NCI-H524 (cell line): Measurements from ENCODE around the gene OLFML2A.

Experiments
- DNase-seq, 2 experiments: peaks; one replicate each; lab custom pipeline; 2025; lab: John Stamatoyannopoulos, UW

The OLFML2A gene

DNA sequence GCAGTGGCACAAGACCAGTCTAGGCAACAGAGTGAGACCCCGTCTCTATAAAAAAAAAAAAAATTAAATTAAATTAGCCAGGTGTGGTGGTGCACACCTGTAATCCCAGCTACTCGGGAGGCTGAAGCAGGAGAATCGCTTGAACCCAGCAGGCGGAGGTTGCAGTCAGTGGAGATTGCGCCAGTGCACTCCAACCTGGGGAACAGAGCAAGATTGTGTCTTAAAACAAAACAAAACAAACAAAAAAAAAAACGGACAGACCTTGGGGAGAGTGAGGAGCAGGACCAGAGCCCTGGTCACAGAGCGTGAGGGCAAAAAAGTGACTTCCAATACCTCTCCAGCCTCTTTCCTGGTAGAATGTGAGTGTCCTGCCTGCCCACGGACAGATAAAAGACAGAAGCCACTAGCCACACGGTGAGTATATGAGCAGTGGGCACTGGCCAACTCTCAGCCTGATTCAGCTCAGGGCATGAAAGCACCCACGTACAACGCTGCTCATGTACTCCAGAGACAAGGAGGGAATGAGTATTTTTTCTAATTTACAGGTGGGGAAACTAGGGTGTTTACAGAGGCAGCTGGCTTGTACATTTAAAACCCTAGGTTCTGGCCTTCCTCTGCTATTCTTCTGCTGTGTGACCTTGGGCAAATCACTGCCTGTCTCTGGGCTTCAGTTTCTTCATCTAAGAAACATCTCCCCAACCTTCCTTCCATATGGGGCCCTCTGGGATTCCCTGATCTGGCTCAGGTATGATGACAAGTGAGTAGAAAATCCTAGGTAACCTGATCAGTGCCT lies 1.8 kb downstream of the OLFML2A start:
- no peak for DNase-seq

DNA sequence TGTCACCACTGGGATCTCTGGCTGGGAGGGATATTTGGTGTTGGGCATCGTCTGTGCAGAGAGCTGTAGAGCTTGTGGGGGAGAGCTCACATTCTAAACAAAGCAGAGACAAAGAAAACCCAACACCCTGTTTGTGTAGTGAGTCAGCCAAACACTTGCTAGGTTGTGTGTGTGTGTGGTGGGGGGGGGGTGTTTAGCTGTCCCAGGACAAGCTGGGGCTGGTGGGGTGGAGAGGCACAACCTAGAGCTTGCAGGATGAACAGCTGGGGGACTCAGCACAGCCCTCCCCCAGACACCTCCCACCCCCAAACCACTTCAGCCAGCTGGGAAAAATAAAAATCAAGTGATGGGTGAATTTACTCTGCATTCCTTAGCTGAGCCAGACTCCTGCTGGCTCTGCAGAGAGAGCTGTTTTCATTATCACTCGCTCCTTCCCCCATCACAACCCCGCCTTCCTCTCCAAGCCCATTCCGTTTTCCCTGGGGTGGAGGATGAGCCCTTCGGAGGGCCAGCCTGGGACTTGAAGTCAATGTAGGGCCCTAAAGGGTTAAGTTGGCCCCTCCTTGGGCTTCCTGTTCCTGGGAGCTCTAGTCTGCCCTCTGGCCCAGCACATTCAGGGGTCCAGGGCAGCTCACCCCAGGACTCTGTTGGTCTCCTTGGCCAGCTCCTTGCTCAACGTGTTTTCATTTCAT lies 2.6 kb downstream of the OLFML2A start:
- DNase-seq, result peak in 1 of 2 experiments; percentile 24

- no peak for DNase-seq
These were observed 3.3 kb downstream of the OLFML2A start for GRCh38 chr9:124780060-124780756.

DNA sequence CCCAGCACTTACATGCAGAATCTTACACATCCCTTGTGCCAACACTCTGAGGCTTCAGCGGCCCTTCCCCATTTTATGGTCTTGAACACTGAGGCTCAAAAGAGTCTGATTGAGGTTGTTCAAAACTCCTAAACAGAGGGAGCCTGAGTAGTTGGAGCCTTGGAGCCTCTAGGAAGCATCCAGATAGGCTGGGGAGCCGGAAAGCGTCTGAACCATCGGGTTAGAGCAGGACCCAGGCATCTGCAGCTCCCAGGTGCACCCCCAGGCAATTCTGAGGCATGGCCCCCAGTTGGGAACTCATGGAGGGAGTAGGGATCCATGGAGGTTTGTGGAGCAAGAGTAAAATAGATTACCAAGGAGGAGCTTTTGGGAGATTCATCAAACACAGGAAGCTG lies 3.8 kb downstream of the OLFML2A start:
- DNase-seq, result no peak

GRCh38 chr9:124781967-124782660 lies 5.2 kb downstream of the OLFML2A start:
- no peak for DNase-seq

DNA sequence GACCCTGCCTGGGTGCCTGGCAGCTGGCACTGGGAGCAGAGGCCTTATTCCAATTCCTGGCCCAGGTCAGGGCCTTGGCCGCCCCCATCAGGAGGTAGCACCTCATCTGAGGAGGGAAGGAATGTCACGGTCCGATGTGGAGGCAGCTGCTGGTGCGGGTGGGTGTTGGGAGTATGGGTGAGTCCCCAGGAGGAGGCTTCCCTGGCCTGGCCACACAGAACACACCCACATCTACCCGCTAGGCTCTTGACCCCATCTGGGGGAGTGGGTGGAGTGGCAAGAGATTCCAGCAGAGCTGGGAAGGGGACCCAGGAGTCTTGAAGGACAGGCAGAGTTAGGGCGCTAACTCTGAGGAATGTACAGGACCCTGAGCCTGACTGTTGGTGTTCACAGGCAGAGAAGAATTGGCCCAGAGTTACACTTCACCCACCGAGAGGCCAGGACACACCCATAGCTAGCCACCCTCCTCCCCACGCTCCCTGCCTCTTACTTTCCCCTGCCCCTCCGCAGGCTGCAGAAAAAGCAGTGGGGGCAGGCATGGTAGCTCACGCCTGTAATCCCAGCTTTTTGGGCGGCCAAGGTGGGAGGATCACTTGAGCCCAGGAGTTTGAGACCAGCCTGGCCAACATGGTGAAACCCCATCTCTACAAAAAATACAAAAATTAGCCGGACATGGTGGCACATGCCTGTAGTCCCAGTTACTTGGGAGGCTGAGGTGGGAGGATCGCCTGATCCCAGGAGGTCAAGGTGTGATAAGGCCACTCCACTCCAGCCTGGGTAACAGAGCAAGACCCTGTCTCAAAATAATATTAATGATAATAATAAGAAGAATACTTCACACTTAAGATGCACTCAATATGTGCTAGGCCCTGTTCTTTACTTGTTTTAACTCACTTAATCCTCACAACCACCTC lies 6.0 kb downstream of the OLFML2A start:
- no peak for DNase-seq

GRCh38 chr9:124783830-124784229 lies 6.9 kb downstream of the OLFML2A start:
- no peak for DNase-seq

GRCh38 chr9:124784509-124784908 lies 7.6 kb downstream of the OLFML2A start:
- DNase-seq, result no peak

GRCh38 chr9:124786881-124787573 lies 10.1 kb downstream of the OLFML2A start:
- no peak for DNase-seq

DNA sequence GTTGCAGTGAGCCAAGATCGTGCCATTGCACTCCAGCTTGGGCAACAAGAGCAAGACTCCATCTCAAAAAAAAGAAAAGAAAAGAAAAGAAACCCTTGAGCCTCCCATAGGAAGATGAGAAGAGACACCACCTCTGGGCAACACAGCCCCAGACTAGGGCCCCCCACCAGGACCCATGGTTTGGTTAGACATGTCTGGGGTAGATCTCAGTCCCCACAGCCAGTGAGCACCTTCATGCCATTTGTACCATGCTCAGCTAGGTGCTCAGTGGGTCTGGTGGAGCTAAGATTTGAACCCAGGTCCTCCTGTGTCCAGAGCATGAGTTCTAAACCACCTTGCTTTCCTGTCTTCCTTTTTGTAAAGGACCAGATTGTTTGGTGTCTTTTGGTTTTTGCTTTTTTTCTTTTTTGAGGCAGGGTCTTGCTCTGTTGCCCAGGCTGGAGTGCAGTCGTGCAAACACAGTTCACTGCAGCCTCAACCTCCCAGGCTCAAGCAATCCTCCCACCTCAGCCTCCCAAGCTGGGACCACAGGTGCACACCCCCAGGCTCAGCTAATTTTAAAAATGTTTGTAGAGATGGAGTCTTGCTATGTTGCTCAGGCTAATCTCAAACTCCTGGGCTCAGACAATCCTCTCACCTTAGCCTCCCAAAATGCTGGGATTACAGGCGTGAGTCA lies 11.7 kb downstream of the OLFML2A start:
- no peak for DNase-seq

DNA sequence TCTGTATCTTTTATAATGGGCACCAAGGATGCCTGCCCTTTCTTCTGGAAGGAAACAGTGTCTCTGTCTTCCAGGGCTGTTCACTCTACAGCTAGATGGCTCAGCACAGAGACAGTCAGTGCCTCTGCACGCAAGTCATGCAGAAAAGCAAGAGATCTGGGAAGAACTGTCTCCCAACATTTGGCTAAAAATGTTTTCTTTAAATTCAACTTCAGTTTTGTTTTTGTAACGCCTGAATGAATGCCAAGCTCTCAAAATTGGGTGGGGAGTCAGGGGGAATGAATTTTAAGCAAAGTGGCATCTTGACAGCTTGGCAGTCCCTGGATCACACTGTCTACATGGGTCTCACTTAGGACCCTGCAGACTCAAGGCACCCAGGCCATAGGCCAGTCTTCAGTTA lies 12.6 kb downstream of the OLFML2A start:
- DNase-seq, result no peak

GRCh38 chr9:124790301-124790700 lies 13.4 kb downstream of the OLFML2A start:
- DNase-seq, result no peak

DNA sequence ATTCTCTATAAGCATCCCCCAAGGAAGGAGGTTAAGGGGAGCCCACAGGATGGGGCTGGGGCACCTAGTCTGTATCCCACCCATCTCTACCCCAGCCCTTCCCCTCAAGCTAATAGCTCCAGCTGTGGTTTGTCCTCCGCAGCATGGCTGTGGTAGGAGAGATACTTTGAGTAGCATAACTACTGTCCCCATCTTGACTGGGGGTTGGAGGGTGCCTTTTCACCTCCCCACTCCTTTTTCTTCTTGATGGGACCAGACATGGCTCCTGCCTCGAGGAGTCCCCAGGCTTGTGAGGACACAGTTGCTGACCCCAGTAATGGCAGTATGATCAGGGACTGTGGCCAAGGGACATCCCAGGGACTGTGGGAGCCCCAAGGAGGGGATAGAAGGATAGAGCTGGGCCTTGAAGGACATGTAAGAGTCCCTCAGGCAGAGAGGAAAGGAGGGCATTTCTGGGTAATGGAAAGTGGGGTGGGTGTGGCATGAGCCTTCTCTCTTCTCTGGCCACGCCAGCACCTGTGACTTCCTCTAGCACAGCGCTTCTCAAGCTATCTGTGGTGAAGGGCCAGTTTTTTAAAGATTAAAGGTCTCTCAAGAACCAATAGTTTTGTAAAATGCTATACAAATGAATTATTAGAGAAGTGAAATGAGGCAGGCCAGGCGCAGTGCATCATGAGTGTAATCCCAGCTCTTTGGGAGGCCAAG lies 14.0 kb downstream of the OLFML2A start:
- DNase-seq, result no peak

DNA sequence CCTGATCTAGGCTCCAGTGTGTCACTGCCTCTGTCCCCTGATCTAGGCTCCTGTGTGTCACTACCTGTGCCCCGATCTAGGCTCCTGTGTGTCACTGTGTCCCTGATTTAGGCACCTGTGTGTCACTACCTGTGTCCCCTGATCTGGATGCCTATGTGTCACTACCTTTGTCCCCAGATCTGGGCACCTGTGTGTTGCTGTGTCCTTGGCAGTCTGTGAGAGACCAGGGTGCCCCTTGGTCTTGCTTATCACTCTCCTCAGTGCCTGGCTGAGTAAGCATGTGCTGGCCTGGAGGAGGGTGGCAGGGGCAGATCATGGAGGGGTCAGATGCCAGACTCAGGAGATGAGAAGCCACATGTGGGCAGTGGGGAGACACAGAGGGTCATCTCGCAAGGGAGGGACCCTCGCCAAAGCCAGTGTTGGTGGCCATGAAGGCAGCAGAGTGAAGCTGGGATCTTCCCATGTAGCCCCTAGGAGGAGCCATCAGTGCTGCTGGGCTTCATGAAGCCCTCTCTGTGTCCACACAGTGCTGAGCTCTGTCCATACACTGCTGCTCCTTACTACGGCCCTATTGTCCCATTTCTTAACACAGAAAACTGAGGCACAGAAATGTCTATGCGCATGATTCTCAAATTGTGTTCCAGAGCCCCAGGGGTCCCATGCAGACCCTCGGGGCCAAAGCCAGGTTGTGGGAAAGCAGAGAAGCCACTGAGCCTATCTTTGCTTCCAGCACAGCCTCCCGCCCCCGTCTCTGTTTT lies 15.5 kb downstream of the OLFML2A start:
- no peak for DNase-seq

DNA sequence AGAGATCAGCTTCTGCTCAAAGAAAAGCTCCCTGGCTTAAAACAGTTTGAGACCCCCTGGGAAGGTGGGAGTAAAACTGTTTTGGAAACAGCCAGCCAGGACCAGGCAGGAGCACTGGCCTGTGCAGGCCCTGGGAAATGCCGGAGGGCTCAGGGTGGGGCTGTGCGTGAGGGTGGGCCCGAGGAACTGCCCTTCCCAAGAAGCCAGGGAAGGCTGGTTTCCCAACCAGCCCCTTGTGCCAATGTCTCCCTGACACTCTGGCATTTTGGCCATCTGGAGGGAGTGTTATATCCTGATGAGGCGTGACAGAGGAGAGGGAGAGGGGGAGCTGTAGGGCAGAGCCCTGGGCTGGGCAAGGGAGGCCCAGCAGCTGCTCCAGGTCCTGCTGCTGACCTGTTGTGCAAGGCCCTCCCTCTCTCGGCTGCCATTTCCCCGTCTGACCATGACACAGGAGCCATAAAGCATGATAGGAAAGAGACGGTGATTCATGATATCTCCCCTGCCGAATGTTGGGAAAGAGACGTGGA lies 16.1 kb downstream of the OLFML2A start:
- DNase-seq, result peak; percentile 22 to 77

GRCh38 chr9:124794902-124795491 lies 18.1 kb downstream of the OLFML2A start:
- no peak for DNase-seq

DNA sequence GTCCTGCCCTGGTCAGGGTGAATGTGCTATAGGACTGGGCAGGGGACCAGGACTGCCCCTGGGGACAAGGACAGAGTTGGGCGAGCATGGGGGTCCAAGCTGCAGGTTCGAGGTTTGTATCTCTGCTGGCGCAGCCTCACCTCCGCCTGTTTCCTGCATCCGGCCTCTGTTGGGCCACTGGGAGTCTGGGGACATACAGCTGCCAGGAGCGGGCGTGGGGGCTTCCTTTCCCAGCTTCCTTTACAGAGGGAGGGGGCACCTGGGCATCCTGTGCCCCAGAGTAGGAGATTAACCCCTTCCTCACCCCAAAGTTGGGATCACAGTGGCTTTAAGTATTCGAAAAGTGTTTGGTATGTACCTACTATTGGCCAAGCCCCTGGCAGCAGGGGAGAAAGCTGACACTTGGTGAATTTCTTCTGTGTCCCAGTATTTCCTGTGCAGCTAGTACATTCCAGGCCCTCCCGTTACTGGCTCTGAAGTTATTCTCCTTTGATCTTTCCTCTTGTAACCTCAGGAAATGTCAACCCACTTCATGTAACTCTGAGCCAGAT lies 19.0 kb downstream of the OLFML2A start:
- DNase-seq, result no peak
